H4 (cell line): ENCODE measurements around the gene ZNF689. TPM values are rescaled to one million over a fixed set of nuclear protein-coding genes. Genes with fewer than 3 reads are reported as not detected.
A peak's percentile ranks its signal among the peaks of the same experiment; 100 is the strongest.
"Not testable (repeated sequence)": the region's sequence is repeated elsewhere in the genome, so short reads cannot be mapped to it uniquely, and the experiment has no call there.

Source experiments
- DNase-seq: peaks from one replicate; pipeline ENCODE4 v3.0.0-alpha.2; 2015; ENCODE audit warnings: low spot score
- total RNA-seq: library from RNA; depleted of rRNA; stranded (reverse); fragments of >200 nt; shearing (Covaris generic); gene quantifications from 2 replicates; pipeline ENCODE4 v1.2.3, GENCODE V29; 2014; rRNA removed

Gene ZNF689
- total RNA-seq = 9.6 TPM in 2 replicates

GRCh38 chr16:30609926-30610839 lies at the start of gene ZNF689:
ZNF689 (minus strand) TSS chr16:30610389; CDS start chr16:30610041, 348 bp downstream.
- DNase-seq = peak; percentile 95

GRCh38 chr16:30658731-30659506 lies 48.7 kb upstream of the ZNF689 start:
- peak; percentile 92 for DNase-seq

GRCh38 chr16:30657866-30658730 lies 47.9 kb upstream of the ZNF689 start, which contains the start of gene FBRS:
FBRS (plus strand) TSS chr16:30658431; CDS start chr16:30659519, 1,088 bp downstream.
- peak; percentile 100 for DNase-seq

- no peak for DNase-seq
Observed at GRCh38 chr16:30656974-30657865, 47.0 kb upstream of the ZNF689 start.

GRCh38 chr16:30656388-30656787 lies 46.2 kb upstream of the ZNF689 start:
- DNase-seq = no peak

- no peak for DNase-seq
Observed at GRCh38 chr16:30655815-30656347, 45.7 kb upstream of the ZNF689 start.

GRCh38 chr16:30654856-30655255 lies 44.7 kb upstream of the ZNF689 start:
- DNase-seq = no peak

- no peak for DNase-seq
Observed at GRCh38 chr16:30652718-30653117, 42.5 kb upstream of the ZNF689 start.

- DNase-seq = no peak
Observed at GRCh38 chr16:30652005-30652296, 41.8 kb upstream of the ZNF689 start.

GRCh38 chr16:30651124-30652004 lies 41.2 kb upstream of the ZNF689 start:
- DNase-seq = peak; percentile 38

- DNase-seq = peak; percentile 98
Observed at GRCh38 chr16:30650369-30651123, 40.4 kb upstream of the ZNF689 start, which contains the start of gene PRR14. PRR14 (plus strand) TSS chr16:30650960; CDS start chr16:30651646, 686 bp downstream.

- no peak for DNase-seq
Observed at GRCh38 chr16:30649725-30650368, 39.7 kb upstream of the ZNF689 start.

GRCh38 chr16:30647274-30647571 lies 37.0 kb upstream of the ZNF689 start:
- DNase-seq = no peak

- no peak for DNase-seq
Observed at GRCh38 chr16:30645727-30646126, 35.5 kb upstream of the ZNF689 start.

- DNase-seq = no peak
Observed at GRCh38 chr16:30644334-30644830, 34.2 kb upstream of the ZNF689 start.

- no peak for DNase-seq
Observed at GRCh38 chr16:30641378-30641982, 31.3 kb upstream of the ZNF689 start.

- DNase-seq = peak; percentile 72
Observed at GRCh38 chr16:30637944-30638343, 27.8 kb upstream of the ZNF689 start.

GRCh38 chr16:30637139-30637538 lies 26.9 kb upstream of the ZNF689 start:
- DNase-seq = not testable (repeated sequence)
